H9 (cell line): ENCODE measurements around the gene MAPT. TPM values are rescaled to one million over a fixed set of nuclear protein-coding genes. Genes with fewer than 3 reads are reported as not detected.

Experiments used
- DNase-seq: peaks from one replicate; pipeline ENCODE4 v3.0.0-alpha.2; 2017
- H2AFZ ChIP-seq: one replicate; pipeline ENCODE4 v1.6.1; 2013; ENCODE audit warnings: mild to moderate bottlenecking, low read length, control low read depth, moderate library complexity
- H2AK5ac ChIP-seq: 2 replicates; pipeline ENCODE4 v1.6.1; 2013; ENCODE audit warnings: low read length, control low read depth, mixed read lengths; ENCODE audit not compliant: insufficient read length
- H2BK120ac ChIP-seq: one replicate; pipeline ENCODE4 v1.6.1; 2013; ENCODE audit warnings: low read depth, mild to moderate bottlenecking, low read length, control low read depth, inconsistent platforms; ENCODE audit not compliant: poor library complexity, severe bottlenecking
- H2BK12ac ChIP-seq: 2 replicates; pipeline ENCODE4 v1.6.1; 2013; ENCODE audit warnings: low read length, control low read depth, mixed read lengths, low read depth; ENCODE audit not compliant: insufficient read length
- H2BK15ac ChIP-seq: 2 replicates; pipeline ENCODE4 v1.6.1; 2013; ENCODE audit warnings: low read depth, low read length, control low read depth
- H2BK20ac ChIP-seq: one replicate; pipeline ENCODE4 v1.6.1; 2013; ENCODE audit warnings: low read depth, mild to moderate bottlenecking, low read length, control low read depth, inconsistent platforms; ENCODE audit not compliant: poor library complexity, severe bottlenecking
- H2BK5ac ChIP-seq: 2 replicates; pipeline ENCODE4 v1.6.1; 2013; ENCODE audit warnings: low read length, control low read depth, mixed read lengths; ENCODE audit not compliant: insufficient read length
- H3K14ac ChIP-seq: 2 replicates; pipeline ENCODE4 v1.6.1; 2013; ENCODE audit warnings: low read length, control low read depth; ENCODE audit not compliant: insufficient read depth
- H3K18ac ChIP-seq: 2 replicates; pipeline ENCODE4 v1.6.1; 2013; ENCODE audit warnings: low read depth, mild to moderate bottlenecking, mixed read lengths, low read length, control low read depth; ENCODE audit not compliant: insufficient read length
- H3K23ac ChIP-seq: 2 replicates; pipeline ENCODE4 v1.6.1; 2013; ENCODE audit warnings: low read length, control low read depth, mixed read lengths, low read depth; ENCODE audit not compliant: insufficient read length
- H3K23me2 ChIP-seq: 2 replicates; pipeline ENCODE4 v1.6.1; 2013; ENCODE audit warnings: low read depth, mild to moderate bottlenecking, mixed read lengths, low read length, control low read depth; ENCODE audit not compliant: insufficient read length, poor library complexity, severe bottlenecking
- H3K27ac ChIP-seq: 2 replicates; pipeline ENCODE4 v1.5.1; 2013; ENCODE audit warnings: low read length, control low read depth, mixed read lengths, low read depth; ENCODE audit not compliant: insufficient read length
- H3K27me3 ChIP-seq: 2 replicates; pipeline ENCODE4 v1.6.1; 2013; ENCODE audit warnings: low read length, control low read depth, inconsistent platforms; ENCODE audit not compliant: insufficient read depth
- H3K4ac ChIP-seq: 2 replicates; pipeline ENCODE4 v1.6.1; 2013; ENCODE audit warnings: low read depth, mild to moderate bottlenecking, control low read depth, inconsistent platforms, low read length, moderate library complexity
- H3K4me1 ChIP-seq: 2 replicates; pipeline ENCODE4 v1.6.1; 2013; ENCODE audit warnings: low read length, control low read depth, inconsistent platforms; ENCODE audit not compliant: insufficient read depth
- H3K4me2 ChIP-seq: 2 replicates; pipeline ENCODE4 v1.6.1; 2013; ENCODE audit warnings: low read length, control low read depth, mixed read lengths; ENCODE audit not compliant: insufficient read length, insufficient read depth
- H3K56ac ChIP-seq: 2 replicates; pipeline ENCODE4 v1.6.1; 2013; ENCODE audit warnings: low read depth, mild to moderate bottlenecking, mixed read lengths, low read length, control low read depth; ENCODE audit not compliant: insufficient read length
- H3K79me1 ChIP-seq: 2 replicates; pipeline ENCODE4 v1.6.1; 2013; ENCODE audit warnings: low read depth, mild to moderate bottlenecking, moderate library complexity, low read length, control low read depth, inconsistent platforms; ENCODE audit not compliant: insufficient read depth, poor library complexity, severe bottlenecking
- H3K79me2 ChIP-seq: 2 replicates; pipeline ENCODE4 v1.6.1; 2013; ENCODE audit warnings: low read length, control low read depth, inconsistent platforms; ENCODE audit not compliant: insufficient read depth
- H3K9ac ChIP-seq: 2 replicates; pipeline ENCODE4 v1.6.1; 2013; ENCODE audit warnings: low read length, control low read depth, mixed read lengths; ENCODE audit not compliant: insufficient read length; ENCODE audit errors: extremely low read depth
- H3K9me3 ChIP-seq: one replicate; pipeline ENCODE4 v1.6.1; 2013; ENCODE audit warnings: low read depth, low read length, inconsistent platforms; ENCODE audit not compliant: control insufficient read depth
- H3T11ph ChIP-seq: one replicate; pipeline ENCODE4 v1.6.1; 2013; ENCODE audit warnings: mild to moderate bottlenecking, low read length, control low read depth, inconsistent platforms
- H4K20me1 ChIP-seq: one replicate; pipeline ENCODE4 v1.6.1; 2013; ENCODE audit not compliant: control insufficient read depth, insufficient read length, insufficient read depth
- H4K5ac ChIP-seq: 2 replicates; pipeline ENCODE4 v1.6.1; 2013; ENCODE audit warnings: low read depth, mild to moderate bottlenecking, mixed read lengths, low read length, control low read depth; ENCODE audit not compliant: insufficient read length
- H4K8ac ChIP-seq: replicated peaks from 2 replicates; pipeline ENCODE4 v1.6.1; 2013; ENCODE audit warnings: low read length, control low read depth, mixed read lengths, low read depth; ENCODE audit not compliant: insufficient read length
- H4K91ac ChIP-seq: 2 replicates; pipeline ENCODE4 v1.6.1; 2013; ENCODE audit warnings: low read depth, mild to moderate bottlenecking, moderate library complexity, mixed read lengths, low read length, control low read depth; ENCODE audit not compliant: insufficient read length
- H3K27ac Mint-ChIP-seq, 3 experiments: 2 replicates in 2 of 3; 3 replicates in 1 of 3; pipeline ENCODE4 v1.8.0; 2020 to 2021; ENCODE audit warnings: mixed read lengths in 3 of 3, mild to moderate bottlenecking in 1 of 3, moderate library complexity in 1 of 3
- H3K27me3 Mint-ChIP-seq: 2 replicates; pipeline ENCODE4 v1.8.0; 2021; ENCODE audit warnings: low read depth, mild to moderate bottlenecking, moderate library complexity, mixed read lengths
- H3K36me3 Mint-ChIP-seq, 3 experiments: 2 replicates in 2 of 3; 3 replicates in 1 of 3; pipeline ENCODE4 v1.8.0; 2020 to 2021; ENCODE audit warnings: low read depth in 3 of 3, mixed read lengths in 3 of 3; ENCODE audit not compliant: insufficient read depth in 1 of 3
- H3K4me1 Mint-ChIP-seq, 2 experiments: 2 replicates each; pipeline ENCODE4 v1.8.0; 2020; ENCODE audit warnings: mixed read lengths in 2 of 2
- H3K4me3 Mint-ChIP-seq, 2 experiments: 2 replicates in 1 of 2; 3 replicates in 1 of 2; pipeline ENCODE4 v1.8.0; 2020 to 2021; ENCODE audit warnings: mild to moderate bottlenecking in 2 of 2, mixed read lengths in 2 of 2, moderate library complexity in 1 of 2
- H3K9me3 Mint-ChIP-seq, 2 experiments: 2 replicates in 1 of 2; 3 replicates in 1 of 2; pipeline ENCODE4 v1.8.0; 2020; ENCODE audit warnings: mild to moderate bottlenecking in 2 of 2, mixed read lengths in 2 of 2, moderate library complexity in 1 of 2
- WGBS: extraction: QIAGEN DNeasy Blood & Tissue Kit; methylation state at CpG from one replicate; pipeline ENCODE4 v1.1.7; 2013; ENCODE audit warnings: missing lambda C conversion rate, low lambda C conversion rate, mixed read lengths; ENCODE audit not compliant: insufficient read length; ENCODE audit errors: extremely low coverage; 5-methylcytosine and 5-hydroxymethylcytosine counted together
- total RNA-seq: library from RNA; stranded (reverse); gene quantifications from 2 replicates; pipeline ENCODE4 v1.2.1, GENCODE V29; 2021
- TF ChIP-seq, protein P1 (sequence below): fragments of 200-600 bp; sonication (generic); conservative IDR thresholded peaks from 3 replicates; pipeline ENCODE4 v1.8.0; 2021; ENCODE audit warnings: antibody characterized with exemption, mild to moderate bottlenecking

MAPT gene
- total RNA-seq, 1 experiment from 2014 or later = 1.6 TPM

DNA sequence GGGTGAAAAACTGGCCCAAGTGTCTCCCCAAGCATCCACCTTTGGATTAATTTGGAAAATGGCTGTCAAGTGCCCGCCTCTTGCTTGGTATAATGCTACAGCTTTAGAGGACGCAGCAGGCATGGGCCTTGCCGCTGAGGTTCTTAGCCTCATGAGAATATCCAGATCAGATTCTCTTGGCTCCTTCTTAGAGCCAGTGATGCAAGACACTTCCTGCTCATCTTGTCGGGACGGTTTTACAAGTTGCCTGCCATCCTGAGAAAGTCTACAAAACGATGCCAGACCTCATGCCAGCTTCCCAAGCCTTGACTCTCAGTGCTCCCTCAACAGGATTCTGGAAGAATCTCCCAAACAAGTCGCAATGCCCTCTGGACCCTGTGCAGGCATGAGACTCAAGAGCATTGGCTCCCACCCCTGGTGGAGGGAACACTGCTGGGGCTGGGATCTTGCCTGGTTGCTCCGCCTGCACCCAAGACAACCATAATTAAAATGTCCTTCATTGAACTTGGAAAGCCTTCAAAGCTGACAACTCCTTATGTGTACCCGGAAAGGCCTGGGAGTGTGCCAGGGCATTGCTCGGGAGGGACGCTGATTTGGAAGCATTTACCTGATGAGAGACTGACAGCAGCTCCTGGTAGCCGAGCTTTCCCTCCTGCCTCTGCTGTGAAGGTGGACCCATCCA, 78.9 kb downstream of the MAPT start:
- no CpG with 5 or more reads among the region's 12 CpGs for whole genome bisulfite sequencing
- no peak overlapping the region for H2BK120ac ChIP-seq
- H3K4me1 ChIP-seq = no peaks in the 10 kb centered on the region; the same call in 1 of the 2 replicates
- no peak overlapping the region for H2BK20ac ChIP-seq
- Mint-ChIP-seq H3K27ac (peak overlapping the region in 1 of 3 experiments; percentile 44; a peak in 1 of 7 replicates), H3K27me3 (peaks cover 17% of the 10 kb centered on the region), H3K4me1 (no peaks in the 10 kb centered on the region), H3K9me3 (no peaks in the 10 kb centered on the region; a peak in 1 of 5 replicates), H3K36me3 (no peaks in the 10 kb centered on the region), H3K4me3 (no peak overlapping the region)
- no peak overlapping the region for H2BK12ac ChIP-seq
- H3K79me1 ChIP-seq = no peaks in the 10 kb centered on the region
- no peak overlapping the region for H3K18ac ChIP-seq
- H3K23ac ChIP-seq = no peak overlapping the region
- no peaks in the 10 kb centered on the region for H3K27me3 ChIP-seq
- H3K4ac ChIP-seq = no peak overlapping the region
- no peak overlapping the region for H3K4me2 ChIP-seq
- H4K20me1 ChIP-seq = no peaks in the 10 kb centered on the region
- no peak overlapping the region for H2BK5ac ChIP-seq
- no peak overlapping the region for H4K91ac ChIP-seq
- no peak overlapping the region for H2AFZ ChIP-seq
- no peaks in the 10 kb centered on the region for H3K9me3 ChIP-seq
- H3K14ac ChIP-seq = no peak overlapping the region
- no peaks in the 10 kb centered on the region for H3K79me2 ChIP-seq
- no peak overlapping the region for H3K27ac ChIP-seq
- no peak overlapping the region for H3K9ac ChIP-seq
- no peaks in the 10 kb centered on the region for H3K23me2 ChIP-seq
- no peak overlapping the region for H2BK15ac ChIP-seq
- no peak overlapping the region for H2AK5ac ChIP-seq
- DNase-seq = no peak
- no peak overlapping the region for H4K5ac ChIP-seq
- H4K8ac ChIP-seq = no peak overlapping the region
- no peak overlapping the region for H3K56ac ChIP-seq
- no peak overlapping the region for H3T11ph ChIP-seq
- TF ChIP-seq, protein P1, sequence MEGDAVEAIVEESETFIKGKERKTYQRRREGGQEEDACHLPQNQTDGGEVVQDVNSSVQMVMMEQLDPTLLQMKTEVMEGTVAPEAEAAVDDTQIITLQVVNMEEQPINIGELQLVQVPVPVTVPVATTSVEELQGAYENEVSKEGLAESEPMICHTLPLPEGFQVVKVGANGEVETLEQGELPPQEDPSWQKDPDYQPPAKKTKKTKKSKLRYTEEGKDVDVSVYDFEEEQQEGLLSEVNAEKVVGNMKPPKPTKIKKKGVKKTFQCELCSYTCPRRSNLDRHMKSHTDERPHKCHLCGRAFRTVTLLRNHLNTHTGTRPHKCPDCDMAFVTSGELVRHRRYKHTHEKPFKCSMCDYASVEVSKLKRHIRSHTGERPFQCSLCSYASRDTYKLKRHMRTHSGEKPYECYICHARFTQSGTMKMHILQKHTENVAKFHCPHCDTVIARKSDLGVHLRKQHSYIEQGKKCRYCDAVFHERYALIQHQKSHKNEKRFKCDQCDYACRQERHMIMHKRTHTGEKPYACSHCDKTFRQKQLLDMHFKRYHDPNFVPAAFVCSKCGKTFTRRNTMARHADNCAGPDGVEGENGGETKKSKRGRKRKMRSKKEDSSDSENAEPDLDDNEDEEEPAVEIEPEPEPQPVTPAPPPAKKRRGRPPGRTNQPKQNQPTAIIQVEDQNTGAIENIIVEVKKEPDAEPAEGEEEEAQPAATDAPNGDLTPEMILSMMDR = no peak
